ENCODE measurements around the gene REL.
"Not testable (repeated sequence)": the region's sequence is repeated elsewhere in the genome, so short reads cannot be mapped to it uniquely, and the experiment has no call there.

Gene REL

DNA sequence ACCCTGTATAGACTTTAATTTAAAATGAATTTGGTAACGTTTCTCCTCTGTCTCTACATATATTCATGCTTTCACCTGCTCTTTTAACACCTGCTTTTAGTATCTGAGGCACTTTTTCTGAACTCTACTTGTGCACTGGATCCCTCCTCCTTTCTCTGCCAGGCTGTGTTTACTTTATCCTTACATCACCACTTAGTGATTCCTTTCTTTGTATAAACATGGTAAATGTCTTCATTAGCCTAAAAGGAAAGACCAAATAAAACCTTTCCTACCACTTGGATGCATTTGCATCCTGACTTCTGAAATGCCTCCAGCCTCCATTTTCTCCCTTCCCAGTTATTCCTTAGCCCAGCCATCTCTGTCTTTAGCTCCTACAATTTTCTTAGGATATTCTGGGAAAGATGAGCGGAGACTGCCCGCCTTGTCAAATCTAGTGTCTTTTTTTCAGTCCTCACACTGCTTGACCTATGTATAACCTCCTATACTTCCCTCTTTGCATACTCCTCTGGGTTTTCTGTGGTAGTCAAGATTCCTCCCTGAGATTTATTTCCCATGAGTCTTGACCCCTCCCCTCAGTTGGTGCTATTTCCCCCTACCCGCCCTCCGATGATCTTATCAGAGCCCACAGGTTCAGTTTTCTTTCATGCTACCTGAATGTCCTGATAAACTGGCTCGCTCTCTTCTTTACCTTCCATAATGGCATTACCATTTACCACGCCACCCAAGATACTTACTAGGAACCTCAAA is 44.8 kb downstream of the REL start:
- DNase-seq (ENCODE audit: low read depth in 2 of 2), result no peak

DNA sequence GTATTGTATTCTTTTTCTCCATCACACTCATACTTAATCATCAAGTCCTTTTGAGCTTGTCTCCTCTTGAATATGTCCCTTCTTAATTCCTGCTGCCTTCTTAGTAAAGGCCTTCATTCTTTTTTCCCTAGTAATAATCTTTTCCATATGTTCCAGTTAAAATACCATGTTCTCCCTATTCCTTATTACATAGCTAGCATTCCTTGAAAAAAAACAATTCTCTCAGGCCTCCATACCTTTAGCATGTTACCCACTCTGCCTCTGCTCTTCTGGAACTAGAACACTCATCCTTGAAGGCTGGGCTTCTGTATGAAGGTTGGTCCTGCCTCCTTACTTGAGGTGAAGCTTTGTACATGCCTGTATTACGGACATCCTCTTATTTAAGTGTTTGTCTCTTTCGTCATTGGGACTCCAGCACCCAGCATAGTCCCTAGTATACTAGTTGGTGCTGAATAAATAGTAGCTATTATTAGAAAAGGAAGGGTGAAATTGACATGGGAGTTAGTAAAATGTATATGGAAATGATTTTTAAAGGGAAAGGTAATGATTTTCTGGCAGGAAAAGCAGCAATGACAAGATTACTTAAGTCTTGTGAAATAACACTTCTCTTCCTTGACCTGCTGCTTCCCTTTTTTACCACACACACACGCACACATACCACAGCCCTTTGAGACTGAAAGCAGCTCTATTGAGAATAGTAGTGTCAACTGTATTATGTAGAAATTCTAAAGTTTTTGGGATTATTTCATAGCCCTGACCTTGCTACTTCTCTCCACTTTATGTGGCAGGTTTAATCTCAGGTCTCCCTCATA is 45.6 kb downstream of the REL start:
- DNase-seq (ENCODE audit: low read depth in 2 of 2), result no peak

DNA sequence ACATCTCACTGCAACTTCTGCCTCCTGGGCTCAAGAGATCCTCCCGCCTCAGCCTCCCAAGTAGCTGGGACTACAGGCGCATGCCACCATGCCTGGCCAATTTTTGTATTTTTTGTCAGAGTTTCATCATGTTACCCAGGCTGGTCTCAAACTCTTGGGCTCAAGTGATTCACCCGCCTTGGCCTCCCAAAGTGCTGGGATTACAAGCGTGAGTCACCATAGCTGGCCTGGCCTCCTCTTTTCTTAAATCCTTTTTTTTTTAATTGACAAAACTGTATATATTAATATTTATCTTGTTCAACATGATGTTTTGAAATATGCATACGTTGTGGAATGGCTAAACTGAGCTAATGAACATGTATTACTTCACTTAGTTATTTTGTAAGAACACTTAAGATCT is 50.7 kb downstream of the REL start:
- not testable (repeated sequence) for DNase-seq (ENCODE audit: low read depth in 2 of 2)

DNA sequence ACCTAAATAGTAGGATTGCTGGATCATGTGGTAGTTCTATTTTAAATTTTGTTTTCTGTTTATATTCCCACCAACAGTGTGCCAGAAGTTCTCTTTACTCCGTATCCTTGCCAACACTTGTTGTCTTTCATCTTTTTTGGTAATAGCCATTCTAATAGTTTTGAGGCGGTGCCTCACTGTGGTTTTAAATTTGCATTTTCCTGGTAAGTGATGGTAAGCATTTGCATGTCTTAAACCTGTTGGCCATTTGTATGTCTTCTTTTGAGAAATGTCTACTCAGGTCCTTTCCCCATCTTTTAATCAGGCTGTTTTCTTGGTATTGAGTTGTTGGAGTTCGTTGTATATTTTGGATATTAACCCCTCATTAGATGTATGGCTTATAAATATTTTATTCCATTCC is 51.6 kb downstream of the REL start:
- DNase-seq (ENCODE audit: low read depth in 2 of 2), result no peak

DNA sequence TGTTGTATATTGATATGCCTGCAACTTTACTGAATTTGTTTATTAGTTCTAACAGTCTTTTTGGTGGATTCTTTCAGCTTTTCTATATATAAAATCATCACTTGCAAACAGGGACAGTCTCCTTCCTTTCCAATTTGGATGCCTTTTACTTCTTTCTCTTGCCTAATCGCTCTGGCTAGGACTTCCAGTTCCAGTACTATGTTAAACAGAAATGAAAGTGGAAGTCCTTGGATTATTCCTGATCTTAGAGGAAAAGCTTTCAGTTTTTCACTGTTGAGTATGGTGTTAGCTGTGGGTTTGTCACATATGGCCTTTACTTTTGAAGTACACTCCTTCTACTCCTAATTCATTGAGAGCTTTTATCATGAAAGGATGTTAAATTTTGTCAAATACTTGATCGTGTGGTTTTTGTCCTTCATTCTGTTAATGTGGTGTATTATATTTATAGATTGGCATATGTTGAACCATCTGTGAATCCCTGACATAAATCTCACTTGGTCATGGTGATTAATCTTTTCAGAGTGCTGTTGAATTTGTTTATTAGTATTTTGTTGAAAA is 52.9 kb downstream of the REL start:
- DNase-seq (ENCODE audit: low read depth in 2 of 2), result no peak

DNA sequence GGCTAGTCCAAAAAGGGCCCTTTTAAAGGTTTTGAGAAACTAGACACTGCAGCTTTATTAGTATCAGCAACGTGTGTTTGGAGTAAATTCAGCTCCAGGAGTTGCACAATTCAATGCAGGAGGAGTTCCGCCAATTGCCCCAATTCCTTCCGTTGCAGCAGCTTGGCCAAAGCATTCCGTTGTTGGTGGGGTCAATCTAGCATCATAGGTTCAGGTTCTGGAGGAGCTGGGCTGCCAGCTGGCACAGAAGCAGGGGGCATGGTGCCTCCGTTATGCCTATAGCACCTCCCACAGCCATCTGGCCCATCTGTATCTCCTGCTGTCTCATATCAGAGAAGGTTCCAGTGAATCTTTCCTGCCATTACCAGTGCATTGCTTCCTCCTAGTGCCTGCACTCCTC is 55.4 kb downstream of the REL start:
- no peak for DNase-seq (ENCODE audit: low read depth in 2 of 2)

- no peak for DNase-seq (ENCODE audit: low read depth in 2 of 2)
Measured at GRCh38 chr2:60938301-60938700, 56.9 kb downstream of the REL start.

DNA sequence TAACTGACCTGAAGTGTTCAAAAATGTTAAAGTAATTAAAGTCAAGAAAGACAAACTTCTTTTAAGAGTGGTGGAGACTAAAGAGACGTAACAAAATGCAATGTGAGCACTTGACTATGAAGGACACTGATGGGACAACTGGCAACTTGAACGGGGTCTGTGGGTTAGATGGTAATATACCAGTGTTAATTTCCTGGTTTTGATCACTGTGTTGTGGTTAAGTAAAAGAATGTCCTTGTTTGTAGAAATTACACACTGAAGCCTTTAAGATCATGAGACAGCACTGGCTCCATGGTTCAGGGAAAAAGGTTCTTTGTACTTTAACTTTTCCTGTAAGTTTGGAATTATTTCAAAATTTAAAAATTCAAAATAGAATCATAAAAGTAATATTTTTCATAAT is 58.2 kb downstream of the REL start:
- no peak for DNase-seq (ENCODE audit: low read depth in 2 of 2)

DNA sequence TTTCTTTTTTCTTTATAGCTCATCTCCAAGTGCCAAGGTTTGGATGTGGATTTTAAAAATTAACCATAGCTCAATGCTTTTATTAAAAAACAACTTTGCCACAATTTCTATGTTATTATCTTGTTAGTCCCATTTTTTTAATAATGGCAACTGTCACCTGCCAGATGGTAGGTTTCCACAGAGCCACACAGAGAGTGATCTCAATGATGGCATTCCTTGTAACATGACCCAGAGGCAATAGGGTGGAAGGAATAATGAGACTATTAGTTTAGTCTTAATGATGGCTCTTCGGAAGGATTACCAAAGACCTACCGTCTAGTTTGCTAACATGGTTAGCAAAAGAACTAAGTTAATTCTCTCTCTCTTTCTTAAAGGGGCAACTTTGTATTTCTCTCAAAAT is 64.0 kb downstream of the REL start:
- no peak for DNase-seq (ENCODE audit: low read depth in 2 of 2)

DNA sequence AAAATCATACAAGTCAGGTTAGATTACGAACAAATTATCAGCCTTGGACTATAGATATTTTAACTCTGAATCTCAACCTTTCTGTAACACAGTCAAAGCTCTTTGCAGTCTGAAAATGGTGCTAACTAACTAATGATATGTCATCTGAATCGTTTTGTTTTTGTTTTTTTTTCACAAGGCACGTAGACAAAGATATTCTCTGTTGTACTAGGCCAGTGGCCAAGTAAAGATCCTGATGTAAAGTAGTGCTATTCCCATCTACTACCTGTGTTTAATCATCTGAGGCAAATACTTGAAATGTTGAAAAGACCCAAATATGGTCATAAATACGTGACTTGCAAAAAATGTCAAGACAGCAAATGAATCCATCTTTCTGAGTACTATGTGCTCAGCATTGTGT is 65.7 kb downstream of the REL start:
- no peak for DNase-seq (ENCODE audit: low read depth in 2 of 2)

DNA sequence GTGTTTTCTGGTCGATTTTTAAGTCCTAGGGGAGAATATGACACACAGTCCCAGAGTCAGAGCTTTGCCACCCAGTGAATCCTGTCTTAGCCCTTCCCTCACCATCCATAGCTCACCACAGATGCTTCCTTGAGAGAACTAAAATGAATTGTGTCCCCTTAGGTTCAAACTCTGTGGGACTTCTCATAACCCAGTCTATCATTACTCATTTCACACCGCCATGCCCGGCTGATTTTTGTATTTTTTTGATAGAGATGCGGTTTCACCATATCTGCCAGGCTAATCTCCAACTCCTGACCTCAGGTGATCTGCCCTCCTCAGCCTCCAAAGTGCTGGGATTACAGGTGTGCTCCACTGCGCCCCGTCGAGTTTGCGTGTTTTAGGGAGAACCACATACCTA is 66.8 kb downstream of the REL start:
- no peak for DNase-seq (ENCODE audit: low read depth in 2 of 2)

- DNase-seq (ENCODE audit: low read depth in 2 of 2), result no peak
Measured at GRCh38 chr2:60948926-60949579, 67.7 kb downstream of the REL start.

DNA sequence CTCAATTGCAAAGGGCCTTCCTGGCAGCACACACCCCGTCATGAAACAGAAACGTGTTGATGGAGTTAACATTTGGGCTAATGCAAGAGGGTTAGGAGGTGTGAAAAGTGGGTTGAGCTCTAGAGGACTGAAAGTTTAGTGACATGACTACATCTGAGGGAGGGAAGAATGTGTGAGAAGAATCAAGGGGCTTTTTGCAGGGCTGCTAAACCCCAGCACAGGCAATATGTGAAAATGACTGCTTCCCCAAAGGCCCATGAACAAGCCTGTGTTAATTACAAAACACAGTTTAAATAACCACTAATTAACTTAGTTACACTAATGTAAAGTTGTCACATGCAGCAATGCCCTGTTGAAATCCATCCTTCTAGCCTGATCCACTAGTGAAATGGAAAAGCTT is 72.8 kb downstream of the REL start:
- DNase-seq (ENCODE audit: low read depth in 2 of 2), result no peak

DNA sequence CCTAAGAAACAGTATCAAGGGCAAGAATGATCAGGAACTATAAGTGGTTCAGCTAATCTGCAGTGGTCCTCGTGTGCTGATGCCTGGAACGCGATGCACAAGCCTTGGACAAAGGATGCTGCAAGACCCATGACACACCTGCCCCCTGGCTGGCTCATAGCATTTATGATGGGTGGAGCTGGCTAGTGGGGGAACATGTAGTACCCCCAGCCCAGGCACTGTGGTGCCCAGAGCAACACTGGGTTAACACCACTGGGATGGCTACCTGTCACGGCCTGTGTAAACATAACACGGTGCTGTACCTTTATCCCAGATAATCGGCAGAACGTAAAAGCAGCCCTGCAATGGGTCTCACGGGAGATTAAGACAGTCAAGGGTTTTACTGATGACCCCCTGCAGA is 75.8 kb downstream of the REL start:
- DNase-seq (ENCODE audit: low read depth in 2 of 2), result no peak

DNA sequence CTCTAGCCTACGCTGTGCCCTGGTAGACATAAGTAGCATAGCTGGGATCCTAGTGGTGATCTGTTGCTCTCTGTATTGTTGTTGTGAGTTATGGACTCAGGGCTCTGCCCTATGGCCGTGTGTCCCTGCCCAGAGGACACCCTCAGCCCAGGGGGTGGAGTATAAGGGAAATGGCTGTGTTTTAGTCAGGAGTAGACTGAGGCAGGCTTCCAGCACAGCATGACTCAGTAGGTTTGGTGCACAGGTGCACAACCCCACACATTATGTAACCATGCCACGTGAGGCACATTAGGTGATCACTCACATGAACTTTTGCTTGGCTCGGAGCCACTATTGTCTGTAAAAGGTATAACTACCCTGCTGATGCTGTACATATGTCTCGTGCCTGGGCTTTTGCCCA is 76.3 kb downstream of the REL start:
- no peak for DNase-seq (ENCODE audit: low read depth in 2 of 2)

- no peak for DNase-seq (ENCODE audit: low read depth in 2 of 2)
Measured at GRCh38 chr2:60958361-60958760, 77.0 kb downstream of the REL start.

DNA sequence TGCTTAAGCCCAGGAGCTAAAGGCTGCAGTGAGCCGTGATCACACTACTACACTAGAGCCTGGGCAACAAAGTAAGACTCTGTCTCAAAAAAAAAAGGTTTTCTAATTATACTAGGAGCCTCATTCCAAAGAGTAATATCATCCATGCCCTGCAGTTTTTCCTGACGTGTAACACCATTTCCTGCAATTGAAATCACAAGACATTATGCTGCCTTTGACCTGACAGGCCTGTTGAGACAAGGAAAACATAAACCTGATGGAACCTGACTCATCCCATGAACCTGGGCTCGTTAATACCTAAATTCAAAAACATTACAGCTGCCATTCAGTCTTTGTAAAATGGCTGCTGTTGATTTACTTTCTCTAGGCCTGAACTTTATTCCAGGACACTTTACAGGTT is 77.4 kb downstream of the REL start:
- no peak for DNase-seq (ENCODE audit: low read depth in 2 of 2)

DNA sequence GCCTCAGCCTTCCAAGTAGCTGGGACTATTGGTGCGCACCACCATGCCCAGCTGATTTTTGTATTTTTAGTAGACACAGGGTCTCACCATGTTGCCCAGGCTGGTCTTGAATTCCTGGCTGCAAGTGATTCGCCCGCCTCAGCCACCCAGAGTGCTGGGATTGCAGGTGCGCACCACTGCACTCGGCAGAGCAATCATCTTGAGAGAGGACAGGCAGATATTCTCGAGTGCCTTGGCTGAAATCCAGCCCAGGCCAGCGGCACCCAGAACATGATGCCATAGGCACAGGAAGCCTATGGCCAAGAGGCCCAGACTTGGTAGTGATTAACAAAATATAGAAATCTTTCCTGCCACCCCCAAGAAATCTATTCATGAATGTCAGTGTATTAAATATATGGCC is 78.1 kb downstream of the REL start:
- no peak for DNase-seq (ENCODE audit: low read depth in 2 of 2)

DNA sequence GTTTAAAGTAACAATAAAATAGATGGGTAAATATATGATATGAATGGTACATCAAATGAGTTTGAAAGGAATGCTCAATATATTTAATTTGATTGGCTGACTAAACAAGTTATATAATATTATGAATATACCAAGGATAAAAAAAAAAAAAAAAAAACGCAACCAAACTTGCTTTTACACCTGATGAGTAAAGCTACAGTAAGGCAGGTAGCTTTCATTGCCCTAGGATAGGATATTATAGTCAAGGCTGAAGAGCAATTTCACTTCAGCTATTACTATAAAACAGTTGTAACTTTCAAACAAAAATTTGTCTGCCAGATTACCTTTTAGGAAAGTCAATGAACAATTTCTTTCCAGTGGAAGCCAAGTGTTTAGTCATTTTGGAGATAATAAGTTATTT is 79.3 kb downstream of the REL start:
- DNase-seq (ENCODE audit: low read depth in 2 of 2), result no peak

- no peak for DNase-seq (ENCODE audit: low read depth in 2 of 2)
Measured at GRCh38 chr2:60961457-60961856, 80.1 kb downstream of the REL start.

- no peak for DNase-seq (ENCODE audit: low read depth in 2 of 2)
Measured at GRCh38 chr2:60962528-60962927, 81.2 kb downstream of the REL start.

DNA sequence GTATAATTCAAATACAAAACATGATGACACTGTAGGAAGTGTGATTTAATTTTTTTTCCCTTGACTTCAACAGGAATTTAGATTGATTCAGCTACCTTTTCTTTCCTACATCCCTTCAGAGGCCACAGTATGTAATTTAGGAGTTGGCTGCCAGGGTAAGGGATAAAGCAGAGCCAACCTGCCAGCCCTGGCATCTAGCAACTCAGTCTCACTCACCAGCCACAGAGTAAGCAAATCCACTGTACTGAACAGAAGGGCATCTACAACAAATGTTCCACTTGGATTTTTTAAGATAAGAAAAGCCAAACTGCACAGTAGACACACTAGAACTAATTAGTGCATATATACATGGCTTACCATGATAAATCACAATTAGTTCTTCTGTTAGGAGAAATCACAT is 81.8 kb downstream of the REL start:
- DNase-seq (ENCODE audit: low read depth in 2 of 2), result no peak
